HepG2 (cell line): ENCODE results near the gene MAP3K3. TPM values are rescaled to one million over a fixed set of nuclear protein-coding genes. Genes with fewer than 3 reads are reported as not detected.

Experiments
- ASH2L ChIP-seq: fragments of 300-600, 200-600 bp; sonication (generic); IDR thresholded peaks from 2 replicates; pipeline ENCODE4 v1.7.0; 2017; ENCODE audit warnings: low read depth, mild to moderate bottlenecking, moderate library complexity, mixed read lengths, low read length; ENCODE audit not compliant: insufficient read length
- MAX ChIP-seq: IDR thresholded peaks from 2 replicates; pipeline ENCODE4 v1.6.1; 2012; ENCODE audit warnings: inconsistent platforms
- REST ChIP-seq, 2 experiments: IDR thresholded peaks; 2 replicates each; pipeline ENCODE4 v1.6.1; 2011 to 2012; ENCODE audit warnings: low read length in 2 of 2, borderline replicate concordance in 1 of 2, low read depth in 1 of 2, mild to moderate bottlenecking in 1 of 2, moderate library complexity in 1 of 2
- SMAD1 ChIP-seq: sonication (generic); formaldehyde crosslinking; IDR thresholded peaks from 2 replicates; pipeline ENCODE4 v1.4.0; 2020; ENCODE audit warnings: missing genetic modification reagents, low read depth, mild to moderate bottlenecking, borderline replicate concordance
- TRIM24 ChIP-seq: sonication (generic); formaldehyde crosslinking; IDR thresholded peaks from 2 replicates; pipeline ENCODE4 v1.8.0; 2022; ENCODE audit warnings: mild to moderate bottlenecking, missing genetic modification reagents
- YEATS4 ChIP-seq: sonication (generic); formaldehyde crosslinking; IDR thresholded peaks from 2 replicates; pipeline ENCODE4 v1.4.0; 2020; ENCODE audit warnings: missing genetic modification reagents, borderline replicate concordance
- ZBTB14 ChIP-seq: sonication (generic); formaldehyde crosslinking; IDR thresholded peaks from 2 replicates; pipeline ENCODE4 v1.4.0; 2020; ENCODE audit warnings: missing genetic modification reagents
- ZBTB33 ChIP-seq: sonication (generic); formaldehyde crosslinking; IDR thresholded peaks from 2 replicates; pipeline ENCODE4 v1.4.0; 2020; ENCODE audit warnings: missing genetic modification reagents
- ZNF280B ChIP-seq: sonication (generic); formaldehyde crosslinking; IDR thresholded peaks from 2 replicates; pipeline ENCODE4 v1.5.0; 2020; ENCODE audit warnings: missing genetic modification reagents, mild to moderate bottlenecking, borderline replicate concordance
- ZNF280D ChIP-seq: sonication (generic); formaldehyde crosslinking; IDR thresholded peaks from 2 replicates; pipeline ENCODE4 v1.5.1; 2020; ENCODE audit warnings: mild to moderate bottlenecking, missing genetic modification reagents
- ZZZ3 ChIP-seq: sonication (generic); formaldehyde crosslinking; IDR thresholded peaks from 2 replicates; pipeline ENCODE4 v1.4.0; 2020; ENCODE audit warnings: missing genetic modification reagents, mild to moderate bottlenecking, borderline replicate concordance
- polyA plus RNA-seq, 8 experiments: library from polyadenylated mRNA; depleted of rRNA in 3 of 8; stranded (reverse) in 7 of 8; unstranded in 1 of 8; fragments of >200 nt; fragmentation: Illumina TruSeq in 4 of 8; extraction: Trizol in 4 of 8; gene quantifications; 2 replicates each; pipeline versions ENCODE4 v1.2.1 to v1.2.3, GENCODE V29; 2011 to 2016; ENCODE audit warnings: low read depth in 4 of 8, missing spikeins in 1 of 8, mixed read lengths in 1 of 8; ENCODE audit not compliant: insufficient read depth in 1 of 8
- total RNA-seq, 5 experiments: library from RNA; depleted of rRNA; stranded (reverse); fragments of >200 nt; fragmentation: Illumina TruSeq; extraction: Trizol; gene quantifications; 2 replicates each; pipeline ENCODE4 v1.2.3, GENCODE V29; 2016; ENCODE audit warnings: low read depth in 1 of 5

The MAP3K3 gene
- total and polyA plus RNA-seq, 2 of the 13 experiments (the other 11 are each of a cell fraction or from before 2014, with no cell fraction given) = 17.7 to 21.8 TPM

- TF ChIP-seq ZNF280D (CRISPR knock-in tag) = no peak
- no peak for TF ChIP-seq SMAD1 (CRISPR knock-in tag)
- peak; percentile 58; the same call in 1 of the 2 replicates for TF ChIP-seq MAX
- peak; percentile 29; the same call in 1 of the 2 replicates for TF ChIP-seq ZBTB14 (CRISPR knock-in tag)
- TF ChIP-seq REST (IDR thresholded peaks at IDR 0.05; ENCODE audit: borderline replicate concordance in 1 of 2, low read depth in 1 of 2, low read length in 2 of 2) = peak; percentile 49 to 73; a peak in 3 of 4 replicates
- TF ChIP-seq ASH2L = peak; percentile 45
- TF ChIP-seq TRIM24 (CRISPR knock-in tag) = no peak
- TF ChIP-seq YEATS4 (CRISPR knock-in tag) = no peak
- peak; percentile 64; the same call in 1 of the 2 replicates for TF ChIP-seq ZBTB33 (CRISPR knock-in tag)
- TF ChIP-seq ZNF280B (CRISPR knock-in tag) = no peak
- no peak for TF ChIP-seq ZZZ3 (CRISPR knock-in tag)
These were observed 77.7 kb downstream of the MAP3K3 start, which contains the start of gene LIMD2 (continued) for GRCh38 chr17:63699638-63700527.
